HepG2 (cell line): Measurements from ENCODE around the gene DEFB129.

ENCODE experiments used
- CTCF ChIP-seq: sonication (generic); formaldehyde crosslinking; IDR thresholded peaks from 2 replicates; pipeline ENCODE4 v1.5.0; 2020; ENCODE audit warnings: mild to moderate bottlenecking, missing genetic modification reagents, moderate library complexity
- IRF2 ChIP-seq: IDR thresholded peaks from 2 replicates; pipeline ENCODE4 v1.6.1; 2018; ENCODE audit warnings: missing genetic modification reagents, missing compliant biosample characterization
- SALL2 ChIP-seq: sonication (generic); formaldehyde crosslinking; IDR thresholded peaks from 2 replicates; pipeline ENCODE4 v1.8.1; 2023; ENCODE audit warnings: mild to moderate bottlenecking, missing genetic modification reagents, inconsistent platforms
- ZNF124 ChIP-seq: sonication (generic); formaldehyde crosslinking; IDR thresholded peaks from 2 replicates; pipeline ENCODE4 v1.4.0; 2020; ENCODE audit warnings: missing genetic modification reagents
- ZNF772 ChIP-seq: sonication (generic); formaldehyde crosslinking; IDR thresholded peaks from 2 replicates; pipeline ENCODE4 v1.5.0; 2020; ENCODE audit warnings: mild to moderate bottlenecking, missing genetic modification reagents

- TF ChIP-seq ZNF124 (CRISPR knock-in tag) (no peak), CTCF (CRISPR knock-in tag) (peak; percentile 52), ZNF772 (CRISPR knock-in tag) (no peak), SALL2 (CRISPR knock-in tag) (no peak), IRF2 (CRISPR knock-in tag) (no peak)
These were observed 8.8 kb downstream of the DEFB129 start for GRCh38 chr20:235891-236290.
